ENCODE data around the gene NLGN4X.

Gene NLGN4X

DNA sequence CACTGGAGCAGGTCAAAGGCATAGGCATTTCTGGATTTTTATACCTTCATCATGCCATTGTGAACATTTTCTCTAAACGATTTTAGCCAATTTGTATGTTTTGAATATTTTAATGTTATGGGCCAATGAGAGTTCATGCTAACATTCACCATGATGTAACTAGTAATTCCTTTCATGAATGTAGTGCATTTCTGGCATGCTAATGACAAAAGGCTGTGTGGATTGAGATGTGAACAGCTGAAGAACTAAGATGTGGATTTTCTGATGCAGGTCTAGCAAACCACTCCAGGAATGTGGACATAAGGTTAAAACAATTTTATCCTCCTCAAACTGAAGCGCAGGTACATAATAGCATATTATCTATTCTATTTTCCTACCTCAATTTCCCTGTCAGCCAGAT lies 269.4 kb downstream of the NLGN4X start:
- DNase-seq (ENCODE audit: extremely low read depth, low read depth), result no peak
- TF ChIP-seq, protein P1, sequence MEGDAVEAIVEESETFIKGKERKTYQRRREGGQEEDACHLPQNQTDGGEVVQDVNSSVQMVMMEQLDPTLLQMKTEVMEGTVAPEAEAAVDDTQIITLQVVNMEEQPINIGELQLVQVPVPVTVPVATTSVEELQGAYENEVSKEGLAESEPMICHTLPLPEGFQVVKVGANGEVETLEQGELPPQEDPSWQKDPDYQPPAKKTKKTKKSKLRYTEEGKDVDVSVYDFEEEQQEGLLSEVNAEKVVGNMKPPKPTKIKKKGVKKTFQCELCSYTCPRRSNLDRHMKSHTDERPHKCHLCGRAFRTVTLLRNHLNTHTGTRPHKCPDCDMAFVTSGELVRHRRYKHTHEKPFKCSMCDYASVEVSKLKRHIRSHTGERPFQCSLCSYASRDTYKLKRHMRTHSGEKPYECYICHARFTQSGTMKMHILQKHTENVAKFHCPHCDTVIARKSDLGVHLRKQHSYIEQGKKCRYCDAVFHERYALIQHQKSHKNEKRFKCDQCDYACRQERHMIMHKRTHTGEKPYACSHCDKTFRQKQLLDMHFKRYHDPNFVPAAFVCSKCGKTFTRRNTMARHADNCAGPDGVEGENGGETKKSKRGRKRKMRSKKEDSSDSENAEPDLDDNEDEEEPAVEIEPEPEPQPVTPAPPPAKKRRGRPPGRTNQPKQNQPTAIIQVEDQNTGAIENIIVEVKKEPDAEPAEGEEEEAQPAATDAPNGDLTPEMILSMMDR (IDR thresholded peaks at IDR 0.05; ENCODE audit: low read depth, low read length), result no peak

DNA sequence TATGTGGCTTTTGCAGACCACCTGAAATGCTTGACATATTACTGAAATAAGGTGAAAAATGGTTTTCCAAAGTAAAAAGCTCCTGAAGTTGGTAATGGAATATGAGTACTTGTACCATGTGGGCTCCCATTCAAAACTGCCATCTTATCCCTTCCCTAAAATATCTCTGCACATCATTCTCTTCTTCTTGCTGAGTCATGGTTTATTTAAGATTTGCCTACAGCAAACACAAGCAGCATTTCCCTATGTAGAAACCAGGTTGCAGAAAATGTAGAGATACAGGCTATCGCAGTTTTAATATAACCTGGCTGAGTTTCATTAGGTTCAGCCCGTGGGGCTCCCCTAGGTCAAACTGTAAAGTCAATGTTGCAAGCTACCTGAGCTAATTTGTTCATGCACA lies 270.1 kb downstream of the NLGN4X start:
- DNase-seq (ENCODE audit: extremely low read depth, low read depth), result no peak
- TF ChIP-seq, protein P1 (IDR thresholded peaks at IDR 0.05; ENCODE audit: low read depth, low read length), result no peak

DNA sequence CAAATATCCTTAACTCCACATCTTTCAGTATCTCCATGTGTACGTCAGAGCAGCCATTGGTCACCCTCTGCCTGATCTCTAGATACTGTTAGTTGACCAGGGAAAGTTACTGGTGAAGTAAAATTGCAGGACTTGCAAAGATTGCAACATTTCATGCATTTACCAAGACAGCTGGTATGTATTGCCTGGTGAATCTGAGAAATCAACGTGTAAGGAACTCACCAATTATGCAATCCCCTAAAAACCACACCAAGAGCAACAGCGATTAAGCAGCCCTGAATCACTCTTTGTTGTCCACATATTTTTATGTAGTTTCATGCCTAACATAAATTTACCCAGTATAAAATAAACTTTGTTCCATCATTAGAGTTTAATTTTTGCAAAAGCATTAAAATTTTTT lies 271.2 kb downstream of the NLGN4X start:
- TF ChIP-seq, protein P1 (IDR thresholded peaks at IDR 0.05; ENCODE audit: low read depth, low read length), result no peak
- no peak for DNase-seq (ENCODE audit: extremely low read depth, low read depth)

DNA sequence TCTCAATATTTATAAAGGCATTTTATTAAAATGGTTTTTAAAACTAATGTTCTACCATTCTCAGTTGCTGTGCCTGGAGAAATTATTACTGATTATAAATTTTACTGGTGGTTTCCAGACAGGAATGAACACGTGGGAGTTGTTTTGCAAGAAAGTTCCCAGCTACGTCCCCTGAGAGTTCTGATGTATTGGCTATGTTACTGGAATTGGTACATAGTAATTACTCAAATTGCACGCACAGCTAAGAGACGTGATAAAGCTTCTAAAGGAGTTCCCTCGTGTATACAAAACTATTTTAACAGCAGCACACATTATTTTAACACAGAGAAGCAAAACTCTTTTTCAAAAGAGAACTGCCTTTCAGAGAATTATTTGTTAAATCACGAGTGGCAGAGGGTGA lies 292.2 kb downstream of the NLGN4X start:
- no peak for DNase-seq (ENCODE audit: extremely low read depth, low read depth)
- TF ChIP-seq, protein P1 (IDR thresholded peaks at IDR 0.05; ENCODE audit: low read depth, low read length), result no peak

DNA sequence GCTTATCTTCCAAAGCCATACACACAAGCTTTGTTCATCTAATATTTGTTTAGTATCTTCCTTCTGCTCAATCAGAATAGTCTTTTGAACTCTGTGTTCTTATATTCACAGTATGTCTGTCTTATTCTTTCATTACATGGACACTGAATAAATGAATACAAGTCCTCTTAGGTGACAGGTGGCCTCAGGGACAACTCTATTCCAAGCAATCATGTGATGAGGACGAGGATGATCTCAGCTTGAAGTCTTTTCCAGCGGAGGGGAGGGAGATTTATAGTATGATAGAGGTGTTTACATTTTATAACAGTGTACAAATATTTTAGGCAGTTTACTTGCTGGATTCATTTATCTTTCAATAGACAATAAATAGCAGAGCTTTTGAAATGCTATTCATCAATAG lies 300.4 kb downstream of the NLGN4X start:
- TF ChIP-seq, protein P1 (IDR thresholded peaks at IDR 0.05; ENCODE audit: low read depth, low read length), result no peak
- DNase-seq (ENCODE audit: extremely low read depth, low read depth), result no peak

DNA sequence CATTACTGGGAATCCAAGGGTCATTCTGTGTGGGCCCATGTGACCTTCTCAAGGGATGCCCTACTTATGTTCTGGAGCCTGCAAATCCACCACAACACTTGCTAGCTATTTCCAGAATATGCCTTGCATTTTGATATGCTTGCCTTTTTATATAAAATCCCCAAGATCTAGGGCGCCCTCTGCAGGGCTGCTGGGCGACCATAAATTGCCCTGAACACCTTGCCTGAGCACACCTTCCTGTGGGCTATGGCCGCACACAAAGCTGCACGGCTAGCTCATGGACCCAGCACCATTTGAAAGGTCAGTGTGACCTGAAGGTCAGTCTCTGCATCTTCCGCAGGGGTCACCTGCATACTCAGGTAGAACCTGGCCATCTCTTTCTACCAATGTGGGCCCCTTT lies 311.7 kb downstream of the NLGN4X start:
- TF ChIP-seq, protein P1 (IDR thresholded peaks at IDR 0.05; ENCODE audit: low read depth, low read length), result no peak
- DNase-seq (ENCODE audit: extremely low read depth, low read depth), result no peak

DNA sequence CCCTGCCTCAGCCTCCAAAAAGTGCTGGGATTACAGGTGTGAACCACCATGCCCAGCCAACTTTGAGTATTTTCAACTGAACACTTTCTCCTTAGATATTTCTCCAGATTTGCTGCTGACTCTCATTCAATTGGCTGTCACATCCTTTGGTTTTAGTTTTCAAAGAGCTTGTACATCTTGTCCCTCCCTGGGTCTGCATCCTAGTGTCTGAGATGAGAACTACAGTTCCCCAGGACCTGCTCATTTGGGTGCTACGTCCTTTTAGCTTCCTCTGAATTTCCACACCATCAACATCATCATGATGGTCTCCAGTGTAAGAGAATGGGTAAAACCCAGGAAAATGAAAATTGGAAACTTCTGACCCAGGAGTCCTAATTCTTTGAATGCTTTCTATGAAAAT lies 312.9 kb downstream of the NLGN4X start:
- DNase-seq (ENCODE audit: extremely low read depth, low read depth), result no peak
- TF ChIP-seq, protein P1 (IDR thresholded peaks at IDR 0.05; ENCODE audit: low read depth, low read length), result no peak
